ENCODE results near the gene ANKFN1.

ANKFN1 gene

GRCh38 chr17:56244268-56244890, 91.1 kb downstream of the ANKFN1 start:
- H3K4me3 ChIP-seq (ENCODE audit: low read depth, low read length), result no peak overlapping the region
- TF ChIP-seq, protein P1, sequence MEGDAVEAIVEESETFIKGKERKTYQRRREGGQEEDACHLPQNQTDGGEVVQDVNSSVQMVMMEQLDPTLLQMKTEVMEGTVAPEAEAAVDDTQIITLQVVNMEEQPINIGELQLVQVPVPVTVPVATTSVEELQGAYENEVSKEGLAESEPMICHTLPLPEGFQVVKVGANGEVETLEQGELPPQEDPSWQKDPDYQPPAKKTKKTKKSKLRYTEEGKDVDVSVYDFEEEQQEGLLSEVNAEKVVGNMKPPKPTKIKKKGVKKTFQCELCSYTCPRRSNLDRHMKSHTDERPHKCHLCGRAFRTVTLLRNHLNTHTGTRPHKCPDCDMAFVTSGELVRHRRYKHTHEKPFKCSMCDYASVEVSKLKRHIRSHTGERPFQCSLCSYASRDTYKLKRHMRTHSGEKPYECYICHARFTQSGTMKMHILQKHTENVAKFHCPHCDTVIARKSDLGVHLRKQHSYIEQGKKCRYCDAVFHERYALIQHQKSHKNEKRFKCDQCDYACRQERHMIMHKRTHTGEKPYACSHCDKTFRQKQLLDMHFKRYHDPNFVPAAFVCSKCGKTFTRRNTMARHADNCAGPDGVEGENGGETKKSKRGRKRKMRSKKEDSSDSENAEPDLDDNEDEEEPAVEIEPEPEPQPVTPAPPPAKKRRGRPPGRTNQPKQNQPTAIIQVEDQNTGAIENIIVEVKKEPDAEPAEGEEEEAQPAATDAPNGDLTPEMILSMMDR (conservative IDR thresholded peaks at IDR 0.05; ENCODE audit: low read depth, low read length), result no peak
- no peak for DNase-seq (ENCODE audit: low read depth)

GRCh38 chr17:56247816-56248215, 94.5 kb downstream of the ANKFN1 start:
- H3K4me3 ChIP-seq (ENCODE audit: low read depth, low read length), result no peak overlapping the region
- DNase-seq (ENCODE audit: low read depth), result no peak
- TF ChIP-seq, protein P1 (conservative IDR thresholded peaks at IDR 0.05; ENCODE audit: low read depth, low read length), result no peak

- DNase-seq (ENCODE audit: low read depth), result no peak
- H3K4me3 ChIP-seq (ENCODE audit: low read depth, low read length), result no peak overlapping the region
- TF ChIP-seq, protein P1 (conservative IDR thresholded peaks at IDR 0.05; ENCODE audit: low read depth, low read length), result no peak
Measured at GRCh38 chr17:56257075-56257474, 103.8 kb downstream of the ANKFN1 start.

DNA sequence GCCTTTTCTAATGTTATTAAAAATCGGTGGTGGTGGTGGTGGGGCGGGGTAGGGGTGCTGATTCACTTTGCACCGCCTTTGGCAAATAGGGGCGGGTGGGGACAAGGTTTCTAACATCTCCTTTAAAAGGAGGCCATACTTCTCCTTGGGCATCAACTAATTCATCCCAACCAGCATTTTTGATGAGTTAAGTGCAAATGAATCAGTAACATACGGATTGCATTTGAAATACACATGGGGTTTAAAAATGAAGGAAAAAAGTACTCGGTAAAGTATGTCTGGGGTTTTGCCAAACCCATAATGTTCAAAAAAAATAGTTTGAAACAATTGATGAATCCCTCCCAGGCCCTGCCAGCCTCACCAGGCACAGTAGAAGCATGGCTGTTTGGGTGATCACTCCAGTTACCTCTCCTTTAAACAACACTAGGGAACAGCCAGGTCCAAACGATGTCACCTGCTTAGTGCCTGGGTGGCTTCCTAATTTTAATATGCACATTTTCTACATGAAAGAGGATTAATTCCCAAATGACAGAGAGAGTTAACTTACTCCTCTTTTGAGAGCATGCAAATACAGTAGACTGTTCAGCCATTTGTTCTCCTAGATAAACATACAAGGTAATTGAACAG, 107.2 kb downstream of the ANKFN1 start:
- H3K4me3 ChIP-seq (ENCODE audit: low read depth, low read length), result no peak overlapping the region
- TF ChIP-seq, protein P1 (conservative IDR thresholded peaks at IDR 0.05; ENCODE audit: low read depth, low read length), result no peak
- DNase-seq (ENCODE audit: low read depth), result no peak

- TF ChIP-seq, protein P1 (conservative IDR thresholded peaks at IDR 0.05; ENCODE audit: low read depth, low read length), result no peak
Measured at GRCh38 chr17:56262803-56263202, 109.5 kb downstream of the ANKFN1 start.

DNA sequence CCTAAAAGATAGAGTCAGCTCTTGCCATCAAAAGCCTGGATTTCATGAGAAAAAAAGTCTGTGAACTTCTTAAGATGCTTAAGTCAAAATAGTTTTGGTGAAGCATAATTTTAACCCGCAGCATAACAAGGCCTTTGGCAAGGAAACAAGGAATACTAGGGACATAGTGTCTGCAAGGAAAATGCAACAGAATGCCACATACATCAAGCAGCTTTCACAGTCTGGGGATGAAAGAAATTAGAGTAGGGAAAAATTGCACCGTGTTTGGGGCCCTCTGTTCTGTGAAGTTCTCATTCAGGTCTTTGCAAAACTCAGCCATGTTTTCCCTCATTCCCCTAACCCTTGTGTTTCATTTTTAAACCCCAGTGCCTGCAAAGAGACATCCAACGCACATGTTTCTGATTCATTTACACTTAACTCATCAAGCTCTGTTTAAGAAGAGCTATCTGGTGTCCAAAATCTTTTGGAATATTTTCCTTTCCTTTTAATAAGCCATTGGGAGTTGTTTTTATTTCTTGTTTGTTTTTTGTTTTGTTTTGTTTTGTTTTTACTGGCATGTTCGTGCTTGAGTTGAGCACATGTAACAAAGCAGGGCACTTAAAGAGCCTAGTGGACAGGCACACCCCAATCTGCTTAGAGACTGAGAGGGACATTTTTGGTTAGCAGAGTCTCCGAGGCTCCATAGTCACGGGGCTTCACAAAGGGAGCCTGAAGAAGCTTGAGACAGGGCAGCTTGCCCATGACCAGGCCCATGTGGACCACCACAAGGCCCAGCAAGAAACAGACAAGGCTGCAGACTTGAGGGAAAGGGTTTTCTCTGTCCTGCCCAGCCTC, 116.5 kb downstream of the ANKFN1 start:
- TF ChIP-seq, protein P1 (conservative IDR thresholded peaks at IDR 0.05; ENCODE audit: low read depth, low read length), result no peak
- DNase-seq (ENCODE audit: low read depth), result no peak
- H3K4me3 ChIP-seq (ENCODE audit: low read depth, low read length), result no peak overlapping the region

More at GRCh38 chr17:56262803-56263202, 109.5 kb downstream of the ANKFN1 start:
- no peak overlapping the region for H3K4me3 ChIP-seq (ENCODE audit: low read depth, low read length)
- DNase-seq (ENCODE audit: low read depth), result no peak
